Measurements from ENCODE around the gene LHPP. TPM values are rescaled to one million over a fixed set of nuclear protein-coding genes. Genes with fewer than 3 reads are reported as not detected.

LHPP gene
- total and polyA plus RNA-seq, 10 of the 15 experiments (the other 5 are each of a cell fraction or from before 2014, with no cell fraction given): 0.79 to 9.8 (median 6.7) TPM

DNA sequence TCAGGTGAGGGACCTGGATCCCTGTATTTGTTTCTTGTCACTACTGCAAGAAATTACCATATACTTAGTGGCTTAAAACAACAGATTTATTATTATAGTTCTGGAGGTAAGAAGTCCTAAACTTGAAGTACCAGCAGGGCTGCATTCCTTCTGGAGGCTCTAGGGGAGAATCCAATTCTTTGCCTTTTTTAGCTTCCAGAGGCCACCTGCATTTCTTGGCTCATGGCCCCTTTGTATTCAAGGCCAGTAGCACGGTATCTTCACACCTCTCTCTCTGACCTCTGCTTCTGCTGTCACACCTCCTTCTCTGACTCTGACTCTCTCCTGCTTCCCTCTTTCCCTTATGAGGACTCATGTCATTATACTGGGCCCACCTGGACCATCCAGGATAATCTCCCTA lies 2.2 kb upstream of the LHPP start (continued):
- TF ChIP-seq PAX8 (IDR thresholded peaks at IDR 0.05) (no peak), BMI1 (IDR thresholded peaks at IDR 0.05; ENCODE audit: borderline replicate concordance) (no peak)

DNA sequence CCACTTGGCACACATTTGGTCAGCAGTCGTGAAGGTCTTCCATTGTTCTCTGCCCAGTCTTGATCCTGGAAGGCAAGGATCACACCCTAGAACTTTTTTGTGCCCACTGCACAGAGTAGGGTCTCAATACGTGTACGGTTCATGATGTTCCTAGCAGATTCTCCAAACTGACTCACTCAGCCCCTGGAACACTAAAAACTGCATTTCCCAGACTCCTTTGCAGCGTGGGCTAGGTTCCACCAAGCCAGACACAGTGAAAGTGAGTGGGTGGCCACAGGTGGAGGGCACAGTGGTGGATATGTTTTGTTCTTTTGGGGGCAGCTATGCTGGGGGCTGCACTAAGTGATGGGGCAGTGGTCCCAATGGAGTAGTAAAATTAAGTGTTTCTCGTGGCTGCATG lies 1.5 kb upstream of the LHPP start:
- in situ Hi-C loops (cut with MboI): no loop called here
- no peaks in the 10 kb centered on the region for H3K36me3 ChIP-seq (ENCODE audit: control insufficient read depth in 2 of 2, insufficient read depth in 2 of 2, low read length in 1 of 2)
- H2AFZ ChIP-seq (ENCODE audit: control insufficient read depth, low read depth, low read length): no peak overlapping the region; the same call in none of the 2 replicates
- H3K4me2 ChIP-seq (ENCODE audit: control insufficient read depth, insufficient read depth): no peak overlapping the region
- no peak for ATAC-seq
- ChIA-PET POLR2A (no interaction called here), SMC1A (ENCODE audit: uncharacterized antibody, unreplicated experiment) (interaction anchor here (0.8 kb wide), 1 partner anchor 31 kb away, joined by 3 read pairs; no protein-coding TSS in a partner anchor), CTCF (interaction anchor here (0.8 to 1.3 kb wide), 2 partner anchors 173 to 288 kb away, joined by 3 to 4 read pairs; no protein-coding TSS in a partner anchor), RAD21 (ENCODE audit: unreplicated experiment) (no interaction called here)
- no peak overlapping the region for H3K9ac ChIP-seq (ENCODE audit: control insufficient read depth, insufficient read depth, low read length)
- DNase-seq (ENCODE audit: low read depth, low spot score): no peak
- FAIRE-seq: no peak
- intact Hi-C loops (cut with micrococcal nuclease; ENCODE audit: unreplicated experiment): no loop called here
- H3K9me3 ChIP-seq (replicated peaks; ENCODE audit: control insufficient read depth, insufficient read depth, low read length): no peaks in the 10 kb centered on the region
- no TSS peak for BruUV-seq (replicated peaks)
- WGBS (ENCODE audit: insufficient coverage, insufficient replicate concordance, low lambda C conversion rate, missing lambda C conversion rate): 47% methylated on average over 5 of the region's 5 CpGs
- H3K27me3 ChIP-seq (replicated peaks in 1 of 2; ENCODE audit: control insufficient read depth in 2 of 2, insufficient read depth in 2 of 2, low read length in 1 of 2): no peaks in the 10 kb centered on the region; a peak in 1 of 4 replicates
- H4K20me1 ChIP-seq (ENCODE audit: control insufficient read depth, insufficient read depth): no peaks in the 10 kb centered on the region
- no peak overlapping the region for H3K4me3 ChIP-seq
- peaks cover 11% of the 10 kb centered on the region for H3K4me1 ChIP-seq (ENCODE audit: control insufficient read depth, insufficient read depth, low read length)
- no peak overlapping the region for H3K27ac ChIP-seq (ENCODE audit: control insufficient read depth, insufficient read depth)
- TF ChIP-seq SIX5 (IDR thresholded peaks at IDR 0.05; ENCODE audit: low read depth, low read length, severe bottlenecking) (peak; percentile 41), CHD1 (IDR thresholded peaks at IDR 0.05; ENCODE audit: low read depth, low read length) (no peak), YY1 (IDR thresholded peaks at IDR 0.05; ENCODE audit: low read depth, low read length) (no peak), SUZ12 (IDR thresholded peaks at IDR 0.05; ENCODE audit: unreplicated experiment) (no peak), SREBF2 (IDR thresholded peaks at IDR 0.05; ENCODE audit: low read length) (no peak), NFYA (IDR thresholded peaks at IDR 0.05; ENCODE audit: borderline replicate concordance, low read depth, low read length) (no peak), GABPA (IDR thresholded peaks at IDR 0.05; ENCODE audit: low read depth) (no peak), ASH2L (IDR thresholded peaks at IDR 0.05; ENCODE audit: borderline replicate concordance, low read depth) (no peak), CEBPB (IDR thresholded peaks at IDR 0.05; ENCODE audit: borderline replicate concordance in 1 of 2, low read depth in 2 of 2, low read length in 2 of 2) (no peak), HCFC1 (IDR thresholded peaks at IDR 0.05; ENCODE audit: low read length) (0 out of 2 replicates have a peak, but pooled peaks have one; percentile 21)
- TF ChIP-seq, protein P1, sequence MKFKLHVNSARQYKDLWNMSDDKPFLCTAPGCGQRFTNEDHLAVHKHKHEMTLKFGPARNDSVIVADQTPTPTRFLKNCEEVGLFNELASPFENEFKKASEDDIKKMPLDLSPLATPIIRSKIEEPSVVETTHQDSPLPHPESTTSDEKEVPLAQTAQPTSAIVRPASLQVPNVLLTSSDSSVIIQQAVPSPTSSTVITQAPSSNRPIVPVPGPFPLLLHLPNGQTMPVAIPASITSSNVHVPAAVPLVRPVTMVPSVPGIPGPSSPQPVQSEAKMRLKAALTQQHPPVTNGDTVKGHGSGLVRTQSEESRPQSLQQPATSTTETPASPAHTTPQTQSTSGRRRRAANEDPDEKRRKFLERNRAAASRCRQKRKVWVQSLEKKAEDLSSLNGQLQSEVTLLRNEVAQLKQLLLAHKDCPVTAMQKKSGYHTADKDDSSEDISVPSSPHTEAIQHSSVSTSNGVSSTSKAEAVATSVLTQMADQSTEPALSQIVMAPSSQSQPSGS (IDR thresholded peaks at IDR 0.05; ENCODE audit: low read length): no peak
- TF ChIP-seq, protein P2, sequence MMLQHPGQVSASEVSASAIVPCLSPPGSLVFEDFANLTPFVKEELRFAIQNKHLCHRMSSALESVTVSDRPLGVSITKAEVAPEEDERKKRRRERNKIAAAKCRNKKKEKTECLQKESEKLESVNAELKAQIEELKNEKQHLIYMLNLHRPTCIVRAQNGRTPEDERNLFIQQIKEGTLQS (IDR thresholded peaks at IDR 0.05; ENCODE audit: borderline replicate concordance, extremely low read depth, low read depth, low read length): no peak
- TF ChIP-seq, protein P3, sequence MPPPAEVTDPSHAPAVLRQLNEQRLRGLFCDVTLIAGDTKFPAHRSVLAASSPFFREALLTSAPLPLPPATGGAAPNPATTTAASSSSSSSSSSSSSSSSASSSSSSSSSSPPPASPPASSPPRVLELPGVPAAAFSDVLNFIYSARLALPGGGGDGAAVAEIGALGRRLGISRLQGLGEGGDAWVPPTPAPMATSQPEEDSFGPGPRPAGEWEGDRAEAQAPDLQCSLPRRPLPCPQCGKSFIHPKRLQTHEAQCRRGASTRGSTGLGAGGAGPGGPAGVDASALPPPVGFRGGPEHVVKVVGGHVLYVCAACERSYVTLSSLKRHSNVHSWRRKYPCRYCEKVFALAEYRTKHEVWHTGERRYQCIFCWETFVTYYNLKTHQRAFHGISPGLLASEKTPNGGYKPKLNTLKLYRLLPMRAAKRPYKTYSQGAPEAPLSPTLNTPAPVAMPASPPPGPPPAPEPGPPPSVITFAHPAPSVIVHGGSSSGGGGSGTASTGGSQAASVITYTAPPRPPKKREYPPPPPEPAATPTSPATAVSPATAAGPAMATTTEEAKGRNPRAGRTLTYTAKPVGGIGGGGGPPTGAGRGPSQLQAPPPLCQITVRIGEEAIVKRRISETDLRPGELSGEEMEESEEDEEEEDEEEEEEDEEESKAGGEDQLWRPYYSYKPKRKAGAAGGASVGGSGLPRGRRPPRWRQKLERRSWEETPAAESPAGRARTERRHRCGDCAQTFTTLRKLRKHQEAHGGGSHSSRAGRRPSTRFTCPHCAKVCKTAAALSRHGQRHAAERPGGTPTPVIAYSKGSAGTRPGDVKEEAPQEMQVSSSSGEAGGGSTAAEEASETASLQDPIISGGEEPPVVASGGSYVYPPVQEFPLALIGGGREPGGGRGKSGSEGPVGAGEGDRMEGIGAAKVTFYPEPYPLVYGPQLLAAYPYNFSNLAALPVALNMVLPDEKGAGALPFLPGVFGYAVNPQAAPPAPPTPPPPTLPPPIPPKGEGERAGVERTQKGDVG (CRISPR knock-in tag; IDR thresholded peaks at IDR 0.05): no peak
- TF ChIP-seq, protein P4, sequence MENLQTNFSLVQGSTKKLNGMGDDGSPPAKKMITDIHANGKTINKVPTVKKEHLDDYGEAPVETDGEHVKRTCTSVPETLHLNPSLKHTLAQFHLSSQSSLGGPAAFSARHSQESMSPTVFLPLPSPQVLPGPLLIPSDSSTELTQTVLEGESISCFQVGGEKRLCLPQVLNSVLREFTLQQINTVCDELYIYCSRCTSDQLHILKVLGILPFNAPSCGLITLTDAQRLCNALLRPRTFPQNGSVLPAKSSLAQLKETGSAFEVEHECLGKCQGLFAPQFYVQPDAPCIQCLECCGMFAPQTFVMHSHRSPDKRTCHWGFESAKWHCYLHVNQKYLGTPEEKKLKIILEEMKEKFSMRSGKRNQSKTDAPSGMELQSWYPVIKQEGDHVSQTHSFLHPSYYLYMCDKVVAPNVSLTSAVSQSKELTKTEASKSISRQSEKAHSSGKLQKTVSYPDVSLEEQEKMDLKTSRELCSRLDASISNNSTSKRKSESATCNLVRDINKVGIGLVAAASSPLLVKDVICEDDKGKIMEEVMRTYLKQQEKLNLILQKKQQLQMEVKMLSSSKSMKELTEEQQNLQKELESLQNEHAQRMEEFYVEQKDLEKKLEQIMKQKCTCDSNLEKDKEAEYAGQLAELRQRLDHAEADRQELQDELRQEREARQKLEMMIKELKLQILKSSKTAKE (IDR thresholded peaks at IDR 0.05; ENCODE audit: low read depth, poor library complexity, severe bottlenecking): no peak
- H3K79me2 ChIP-seq (ENCODE audit: control insufficient read depth, insufficient read depth, low read length): no peaks in the 10 kb centered on the region
